H9 (cell line): Measurements from ENCODE around the gene MSL2. TPM values are rescaled to one million over a fixed set of nuclear protein-coding genes. Genes with fewer than 3 reads are reported as not detected.

Source experiments
- DNase-seq: peaks from one replicate; pipeline ENCODE4 v3.0.0-alpha.2; 2017
- H2AFZ ChIP-seq: one replicate; pipeline ENCODE4 v1.6.1; 2013; ENCODE audit warnings: mild to moderate bottlenecking, low read length, control low read depth, moderate library complexity
- H2AK5ac ChIP-seq: 2 replicates; pipeline ENCODE4 v1.6.1; 2013; ENCODE audit warnings: low read length, control low read depth, mixed read lengths; ENCODE audit not compliant: insufficient read length
- H2BK120ac ChIP-seq: one replicate; pipeline ENCODE4 v1.6.1; 2013; ENCODE audit warnings: low read depth, mild to moderate bottlenecking, low read length, control low read depth, inconsistent platforms; ENCODE audit not compliant: poor library complexity, severe bottlenecking
- H2BK12ac ChIP-seq: 2 replicates; pipeline ENCODE4 v1.6.1; 2013; ENCODE audit warnings: low read length, control low read depth, mixed read lengths, low read depth; ENCODE audit not compliant: insufficient read length
- H2BK15ac ChIP-seq: 2 replicates; pipeline ENCODE4 v1.6.1; 2013; ENCODE audit warnings: low read depth, low read length, control low read depth
- H2BK20ac ChIP-seq: one replicate; pipeline ENCODE4 v1.6.1; 2013; ENCODE audit warnings: low read depth, mild to moderate bottlenecking, low read length, control low read depth, inconsistent platforms; ENCODE audit not compliant: poor library complexity, severe bottlenecking
- H2BK5ac ChIP-seq: 2 replicates; pipeline ENCODE4 v1.6.1; 2013; ENCODE audit warnings: low read length, control low read depth, mixed read lengths; ENCODE audit not compliant: insufficient read length
- H3K14ac ChIP-seq: 2 replicates; pipeline ENCODE4 v1.6.1; 2013; ENCODE audit warnings: low read length, control low read depth; ENCODE audit not compliant: insufficient read depth
- H3K18ac ChIP-seq: 2 replicates; pipeline ENCODE4 v1.6.1; 2013; ENCODE audit warnings: low read depth, mild to moderate bottlenecking, mixed read lengths, low read length, control low read depth; ENCODE audit not compliant: insufficient read length
- H3K23ac ChIP-seq: 2 replicates; pipeline ENCODE4 v1.6.1; 2013; ENCODE audit warnings: low read length, control low read depth, mixed read lengths, low read depth; ENCODE audit not compliant: insufficient read length
- H3K23me2 ChIP-seq: 2 replicates; pipeline ENCODE4 v1.6.1; 2013; ENCODE audit warnings: low read depth, mild to moderate bottlenecking, mixed read lengths, low read length, control low read depth; ENCODE audit not compliant: insufficient read length, poor library complexity, severe bottlenecking
- H3K27ac ChIP-seq: 2 replicates; pipeline ENCODE4 v1.5.1; 2013; ENCODE audit warnings: low read length, control low read depth, mixed read lengths, low read depth; ENCODE audit not compliant: insufficient read length
- H3K27me3 ChIP-seq: 2 replicates; pipeline ENCODE4 v1.6.1; 2013; ENCODE audit warnings: low read length, control low read depth, inconsistent platforms; ENCODE audit not compliant: insufficient read depth
- H3K4ac ChIP-seq: 2 replicates; pipeline ENCODE4 v1.6.1; 2013; ENCODE audit warnings: low read depth, mild to moderate bottlenecking, control low read depth, inconsistent platforms, low read length, moderate library complexity
- H3K4me1 ChIP-seq: 2 replicates; pipeline ENCODE4 v1.6.1; 2013; ENCODE audit warnings: low read length, control low read depth, inconsistent platforms; ENCODE audit not compliant: insufficient read depth
- H3K4me2 ChIP-seq: 2 replicates; pipeline ENCODE4 v1.6.1; 2013; ENCODE audit warnings: low read length, control low read depth, mixed read lengths; ENCODE audit not compliant: insufficient read length, insufficient read depth
- H3K56ac ChIP-seq: 2 replicates; pipeline ENCODE4 v1.6.1; 2013; ENCODE audit warnings: low read depth, mild to moderate bottlenecking, mixed read lengths, low read length, control low read depth; ENCODE audit not compliant: insufficient read length
- H3K79me1 ChIP-seq: 2 replicates; pipeline ENCODE4 v1.6.1; 2013; ENCODE audit warnings: low read depth, mild to moderate bottlenecking, moderate library complexity, low read length, control low read depth, inconsistent platforms; ENCODE audit not compliant: insufficient read depth, poor library complexity, severe bottlenecking
- H3K79me2 ChIP-seq: 2 replicates; pipeline ENCODE4 v1.6.1; 2013; ENCODE audit warnings: low read length, control low read depth, inconsistent platforms; ENCODE audit not compliant: insufficient read depth
- H3K9ac ChIP-seq: 2 replicates; pipeline ENCODE4 v1.6.1; 2013; ENCODE audit warnings: low read length, control low read depth, mixed read lengths; ENCODE audit not compliant: insufficient read length; ENCODE audit errors: extremely low read depth
- H3K9me3 ChIP-seq: one replicate; pipeline ENCODE4 v1.6.1; 2013; ENCODE audit warnings: low read depth, low read length, inconsistent platforms; ENCODE audit not compliant: control insufficient read depth
- H3T11ph ChIP-seq: one replicate; pipeline ENCODE4 v1.6.1; 2013; ENCODE audit warnings: mild to moderate bottlenecking, low read length, control low read depth, inconsistent platforms
- H4K20me1 ChIP-seq: one replicate; pipeline ENCODE4 v1.6.1; 2013; ENCODE audit not compliant: control insufficient read depth, insufficient read length, insufficient read depth
- H4K5ac ChIP-seq: 2 replicates; pipeline ENCODE4 v1.6.1; 2013; ENCODE audit warnings: low read depth, mild to moderate bottlenecking, mixed read lengths, low read length, control low read depth; ENCODE audit not compliant: insufficient read length
- H4K8ac ChIP-seq: replicated peaks from 2 replicates; pipeline ENCODE4 v1.6.1; 2013; ENCODE audit warnings: low read length, control low read depth, mixed read lengths, low read depth; ENCODE audit not compliant: insufficient read length
- H4K91ac ChIP-seq: 2 replicates; pipeline ENCODE4 v1.6.1; 2013; ENCODE audit warnings: low read depth, mild to moderate bottlenecking, moderate library complexity, mixed read lengths, low read length, control low read depth; ENCODE audit not compliant: insufficient read length
- H3K27ac Mint-ChIP-seq, 3 experiments: 2 replicates in 2 of 3; 3 replicates in 1 of 3; pipeline ENCODE4 v1.8.0; 2020 to 2021; ENCODE audit warnings: mixed read lengths in 3 of 3, mild to moderate bottlenecking in 1 of 3, moderate library complexity in 1 of 3
- H3K27me3 Mint-ChIP-seq: 2 replicates; pipeline ENCODE4 v1.8.0; 2021; ENCODE audit warnings: low read depth, mild to moderate bottlenecking, moderate library complexity, mixed read lengths
- H3K36me3 Mint-ChIP-seq, 3 experiments: 2 replicates in 2 of 3; 3 replicates in 1 of 3; pipeline ENCODE4 v1.8.0; 2020 to 2021; ENCODE audit warnings: low read depth in 3 of 3, mixed read lengths in 3 of 3; ENCODE audit not compliant: insufficient read depth in 1 of 3
- H3K4me1 Mint-ChIP-seq, 2 experiments: 2 replicates each; pipeline ENCODE4 v1.8.0; 2020; ENCODE audit warnings: mixed read lengths in 2 of 2
- H3K4me3 Mint-ChIP-seq, 2 experiments: 2 replicates in 1 of 2; 3 replicates in 1 of 2; pipeline ENCODE4 v1.8.0; 2020 to 2021; ENCODE audit warnings: mild to moderate bottlenecking in 2 of 2, mixed read lengths in 2 of 2, moderate library complexity in 1 of 2
- H3K9me3 Mint-ChIP-seq, 2 experiments: 2 replicates in 1 of 2; 3 replicates in 1 of 2; pipeline ENCODE4 v1.8.0; 2020; ENCODE audit warnings: mild to moderate bottlenecking in 2 of 2, mixed read lengths in 2 of 2, moderate library complexity in 1 of 2
- WGBS: extraction: QIAGEN DNeasy Blood & Tissue Kit; methylation state at CpG from one replicate; pipeline ENCODE4 v1.1.7; 2013; ENCODE audit warnings: missing lambda C conversion rate, low lambda C conversion rate, mixed read lengths; ENCODE audit not compliant: insufficient read length; ENCODE audit errors: extremely low coverage; 5-methylcytosine and 5-hydroxymethylcytosine counted together
- total RNA-seq: library from RNA; stranded (reverse); gene quantifications from 2 replicates; pipeline ENCODE4 v1.2.1, GENCODE V29; 2021
- TF ChIP-seq, protein P1 (sequence below): fragments of 200-600 bp; sonication (generic); conservative IDR thresholded peaks from 3 replicates; pipeline ENCODE4 v1.8.0; 2021; ENCODE audit warnings: antibody characterized with exemption, mild to moderate bottlenecking

Gene MSL2
- total RNA-seq, 1 experiment from 2014 or later: 42.7 TPM

DNA sequence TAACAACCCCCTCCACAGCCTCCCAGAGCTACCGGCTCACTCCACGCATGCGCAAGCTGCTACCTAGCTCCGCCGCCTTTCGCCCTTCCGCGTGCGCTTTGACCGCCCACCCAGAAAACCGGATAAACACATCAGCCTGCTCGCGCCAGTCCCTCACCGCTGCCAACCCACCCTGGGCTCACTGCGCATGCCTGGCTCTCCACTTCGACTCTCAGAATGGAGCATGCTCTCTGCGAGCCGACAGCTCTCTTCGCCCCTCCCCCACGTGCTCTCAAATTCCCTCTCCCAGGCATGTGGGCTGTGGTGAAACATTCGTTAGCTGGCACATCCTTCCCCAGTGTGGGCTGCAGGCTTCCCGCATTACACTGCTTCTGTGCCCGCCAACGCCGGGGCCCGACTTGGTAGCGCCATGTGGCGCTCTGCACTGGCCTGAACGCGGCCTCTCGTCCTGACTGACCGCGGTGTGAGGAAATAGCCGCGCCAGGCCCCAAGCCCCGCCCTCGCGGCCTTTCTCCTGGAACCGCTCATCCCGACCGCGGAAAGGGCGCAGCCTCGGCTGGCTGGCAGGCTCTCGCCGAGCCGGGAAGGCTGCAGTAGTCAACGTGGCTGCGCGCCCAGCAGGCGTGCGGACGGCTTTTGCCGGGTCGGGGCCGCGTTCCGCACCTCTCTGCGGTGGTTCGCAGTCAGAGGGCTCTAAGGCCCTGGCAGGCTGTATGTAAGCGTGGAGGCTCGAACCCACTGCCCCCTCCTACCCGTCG is 445 bp upstream of the MSL2 start:
- Histone ChIP-seq H3K4me2 (peak overlapping the region; percentile 34), H2BK20ac (no peak overlapping the region), H2AFZ (no peak overlapping the region), H4K91ac (no peak overlapping the region), H2BK15ac (no peak overlapping the region), H2AK5ac (no peak overlapping the region), H2BK120ac (no peak overlapping the region), H3K23me2 (peaks cover 6% of the 10 kb centered on the region), H3K4ac (no peak overlapping the region), H3K9ac (peak overlapping the region; percentile 68), H3K18ac (peak overlapping the region; percentile 85), H3K4me1 (0 out of 2 replicates have a peak, but pooled peaks cover 2% of the 10 kb centered on the region), H2BK5ac (peak overlapping the region; percentile 3), H3K9me3 (no peaks in the 10 kb centered on the region), H3K14ac (peak overlapping the region; percentile 91), H3K56ac (no peak overlapping the region), H3K79me2 (peaks cover 28% of the 10 kb centered on the region; the same call in 1 of the 2 replicates), H2BK12ac (no peak overlapping the region), H3K79me1 (no peaks in the 10 kb centered on the region), H4K20me1 (no peaks in the 10 kb centered on the region), H3K23ac (no peak overlapping the region), H4K5ac (peak overlapping the region; percentile 30), H3K27ac (peak overlapping the region; percentile 73), H3T11ph (no peak overlapping the region), H4K8ac (no peak overlapping the region), H3K27me3 (no peaks in the 10 kb centered on the region)
- Mint-ChIP-seq H3K4me1 (peaks cover 38% of the 10 kb centered on the region in 2 experiments), H3K27ac (peak overlapping the region; percentile 99 to 100 (median 100)), H3K27me3 (peaks cover 3% of the 10 kb centered on the region; the same call in 1 of the 2 replicates), H3K36me3 (peaks cover 7 to 24% (median 11%) of the 10 kb centered on the region in 3 experiments), H3K4me3 (peak overlapping the region; percentile 96 to 98), H3K9me3 (peaks cover 12 to 15% of the 10 kb centered on the region in 2 experiments)
- TF ChIP-seq, protein P1, sequence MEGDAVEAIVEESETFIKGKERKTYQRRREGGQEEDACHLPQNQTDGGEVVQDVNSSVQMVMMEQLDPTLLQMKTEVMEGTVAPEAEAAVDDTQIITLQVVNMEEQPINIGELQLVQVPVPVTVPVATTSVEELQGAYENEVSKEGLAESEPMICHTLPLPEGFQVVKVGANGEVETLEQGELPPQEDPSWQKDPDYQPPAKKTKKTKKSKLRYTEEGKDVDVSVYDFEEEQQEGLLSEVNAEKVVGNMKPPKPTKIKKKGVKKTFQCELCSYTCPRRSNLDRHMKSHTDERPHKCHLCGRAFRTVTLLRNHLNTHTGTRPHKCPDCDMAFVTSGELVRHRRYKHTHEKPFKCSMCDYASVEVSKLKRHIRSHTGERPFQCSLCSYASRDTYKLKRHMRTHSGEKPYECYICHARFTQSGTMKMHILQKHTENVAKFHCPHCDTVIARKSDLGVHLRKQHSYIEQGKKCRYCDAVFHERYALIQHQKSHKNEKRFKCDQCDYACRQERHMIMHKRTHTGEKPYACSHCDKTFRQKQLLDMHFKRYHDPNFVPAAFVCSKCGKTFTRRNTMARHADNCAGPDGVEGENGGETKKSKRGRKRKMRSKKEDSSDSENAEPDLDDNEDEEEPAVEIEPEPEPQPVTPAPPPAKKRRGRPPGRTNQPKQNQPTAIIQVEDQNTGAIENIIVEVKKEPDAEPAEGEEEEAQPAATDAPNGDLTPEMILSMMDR: 0 out of 3 replicates have a peak, but pooled peaks have one; percentile 7
- whole genome bisulfite sequencing: no CpG with 5 or more reads among the region's 64 CpGs
- peak; percentile 98 for DNase-seq
